NCI-H524 (cell line): ENCODE measurements around the gene MMRN2.
"Not testable (repeated sequence)": the region's sequence is repeated elsewhere in the genome, so short reads cannot be mapped to it uniquely, and the experiment has no call there.

ENCODE experiments used
- DNase-seq, 2 experiments: peaks; one replicate each; lab custom pipeline; 2025; lab: John Stamatoyannopoulos, UW

The MMRN2 gene

DNA sequence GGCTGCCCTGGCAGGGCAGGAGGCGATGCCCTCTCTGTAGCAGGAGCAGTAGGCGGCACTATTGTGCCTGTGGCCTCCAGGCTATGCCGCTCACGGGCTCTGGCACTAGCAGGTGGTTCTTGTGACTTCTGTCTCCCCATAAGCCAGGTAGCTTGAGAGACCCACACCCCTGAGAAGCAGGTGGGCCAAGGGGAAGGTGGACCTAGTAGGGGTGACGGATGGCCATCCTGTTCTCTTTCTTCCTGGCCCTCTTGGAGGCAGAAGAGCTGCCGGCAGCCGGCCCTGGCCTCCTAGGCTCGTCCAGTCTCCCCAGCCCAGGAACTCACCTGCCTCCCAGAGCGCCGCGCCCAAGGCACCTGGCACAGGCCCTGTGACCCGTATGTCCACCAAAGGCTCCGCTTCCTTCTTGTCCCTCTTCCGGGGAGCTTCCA, 15.4 kb downstream of the MMRN2 start:
- no peak for DNase-seq

DNA sequence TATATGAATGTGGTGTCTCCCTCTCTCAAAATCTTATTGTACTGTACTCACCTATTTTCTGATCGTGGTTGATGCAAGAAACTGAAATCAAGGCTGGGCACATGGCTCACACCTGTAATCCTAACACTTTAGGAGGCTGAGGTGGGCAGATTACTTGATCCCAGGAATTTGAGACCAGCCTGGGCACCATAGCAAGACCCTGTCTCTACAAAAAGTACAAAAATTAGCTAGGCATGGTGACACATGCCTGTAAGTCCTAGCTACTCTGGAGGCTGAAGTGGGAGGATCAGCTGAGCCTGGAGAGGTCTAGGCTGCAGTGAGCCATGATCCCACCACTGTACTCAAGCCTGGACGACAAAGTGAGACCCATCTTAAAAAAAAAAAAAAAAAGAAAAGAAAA, 16.0 kb downstream of the MMRN2 start:
- no peak for DNase-seq

DNA sequence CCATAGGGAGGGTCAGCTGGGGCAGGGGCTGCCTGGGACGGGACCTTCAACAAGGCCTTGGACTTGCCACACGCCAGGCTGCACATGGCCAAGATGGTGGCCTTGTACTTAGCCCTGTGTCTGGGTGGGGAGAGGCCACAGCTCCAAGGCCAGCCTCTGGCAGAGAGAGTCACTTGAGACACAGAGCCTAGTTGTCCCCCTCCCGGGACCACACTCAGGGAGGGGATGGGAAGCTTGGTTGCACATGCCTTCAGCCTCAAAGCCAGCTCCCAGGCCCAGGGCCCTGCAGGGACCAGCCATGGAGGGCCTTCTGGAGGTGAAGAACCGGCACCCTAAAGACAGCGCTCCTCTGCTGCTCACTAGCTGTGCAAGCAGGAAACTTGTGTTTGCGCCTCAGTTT, 16.7 kb downstream of the MMRN2 start:
- no peak for DNase-seq

DNA sequence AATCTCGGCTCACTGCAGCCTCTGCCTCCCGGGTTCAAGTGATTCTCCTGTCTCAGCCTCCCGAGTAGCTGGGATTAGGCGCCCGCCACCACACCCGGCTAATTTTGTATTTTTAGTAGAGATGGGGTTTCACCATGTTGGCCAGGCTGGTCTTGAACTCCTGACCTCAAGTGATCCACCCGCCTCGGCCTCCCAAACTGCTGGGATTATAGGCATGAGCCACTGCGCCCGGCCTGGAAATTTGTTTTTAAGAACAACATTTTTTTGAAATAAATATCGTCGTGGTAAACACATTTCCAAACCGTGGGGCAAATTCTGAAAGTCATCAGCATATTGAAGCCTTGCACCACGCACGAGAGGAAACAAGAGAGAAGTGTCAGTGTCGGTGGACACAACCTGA, 17.3 kb downstream of the MMRN2 start:
- not testable (repeated sequence) for DNase-seq

DNA sequence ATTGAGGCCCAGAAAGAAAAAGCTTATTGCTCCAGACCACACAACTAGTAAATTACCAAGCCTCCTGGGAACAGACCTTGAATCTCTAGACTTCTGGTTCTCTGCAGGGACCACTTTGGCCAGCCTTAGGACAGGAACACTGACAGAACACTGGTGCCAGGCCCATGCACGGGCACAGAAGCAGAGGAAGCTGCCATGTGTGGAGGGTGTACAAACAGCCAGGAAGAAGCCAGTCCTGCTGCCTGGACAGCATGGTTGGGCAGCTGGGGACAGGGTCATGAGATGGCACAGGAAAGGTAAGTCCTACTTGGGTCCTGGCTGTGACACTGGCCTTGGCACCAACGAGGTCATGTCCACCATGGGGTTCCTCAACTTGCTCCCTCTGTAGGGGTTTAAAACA, 19.2 kb downstream of the MMRN2 start:
- DNase-seq = no peak

DNA sequence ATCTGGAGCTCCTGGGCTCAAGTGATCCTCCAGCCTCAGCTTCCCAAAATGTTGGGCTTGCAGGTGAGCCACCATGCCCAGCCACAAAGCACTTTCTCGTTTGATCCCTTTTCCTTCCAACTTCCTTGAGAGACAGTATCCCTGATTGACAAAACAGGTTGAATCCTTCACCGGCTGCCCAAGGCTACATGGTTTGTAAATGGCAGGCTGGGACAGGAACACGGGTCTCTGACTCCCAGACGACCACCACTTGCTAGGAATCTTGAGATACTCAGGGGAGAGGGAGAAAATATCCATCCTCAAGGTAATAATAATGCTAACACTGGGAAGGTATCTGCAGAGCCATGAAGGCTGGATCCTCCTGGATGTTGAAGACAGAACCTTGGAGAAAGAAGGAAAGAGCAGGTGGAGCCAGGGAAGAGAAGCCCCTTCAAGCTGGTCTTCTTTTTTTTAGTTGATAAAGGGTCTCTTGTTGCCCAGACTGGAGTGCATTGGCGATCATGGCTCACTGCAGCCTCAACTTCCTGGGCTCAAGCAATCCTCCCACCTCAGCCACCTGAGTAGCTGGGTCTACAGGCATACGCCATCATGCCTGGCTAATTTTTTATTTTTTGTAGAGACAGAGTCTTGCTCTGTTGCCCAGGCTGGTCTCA, 19.8 kb downstream of the MMRN2 start:
- no peak for DNase-seq

DNA sequence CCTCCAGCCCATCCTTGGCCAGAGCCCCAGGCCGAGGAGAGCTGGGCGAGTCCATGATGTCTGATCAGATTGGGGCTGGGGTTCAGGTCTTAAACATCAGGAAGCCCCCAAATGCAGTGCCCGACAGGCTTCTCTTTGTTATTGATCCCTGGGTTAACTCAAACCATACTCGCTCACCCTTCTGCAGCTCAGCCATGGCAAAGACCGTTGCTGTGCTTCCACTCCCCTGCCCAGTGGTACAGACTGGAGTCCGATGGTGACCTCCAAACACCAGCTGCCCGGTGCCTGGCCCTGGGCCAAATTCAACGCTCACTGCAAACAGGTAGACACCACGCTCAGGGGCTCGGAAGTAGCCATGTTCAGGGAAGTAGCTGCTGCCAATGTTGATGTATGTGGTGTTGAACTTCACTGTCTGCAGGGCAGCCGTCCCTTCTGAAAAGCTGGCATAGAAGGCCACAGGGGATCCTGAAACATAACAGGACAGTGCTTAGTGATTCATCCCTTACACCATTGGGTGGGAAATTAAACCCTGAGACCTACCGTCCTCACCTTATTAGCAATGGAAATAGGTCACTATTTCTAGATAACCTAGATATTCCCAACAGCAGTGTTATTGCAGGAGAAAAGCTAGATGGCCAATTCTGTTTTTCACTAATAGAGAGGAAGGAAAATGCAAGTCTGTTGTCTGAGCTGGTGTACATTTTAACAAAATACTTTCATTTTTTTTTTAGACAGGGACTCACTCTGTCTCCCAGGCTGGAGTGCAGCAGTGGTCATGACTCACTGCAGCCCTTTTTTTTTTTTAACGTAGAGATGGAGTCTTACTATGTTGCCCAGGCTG, 20.5 kb downstream of the MMRN2 start:
- DNase-seq = no peak

DNA sequence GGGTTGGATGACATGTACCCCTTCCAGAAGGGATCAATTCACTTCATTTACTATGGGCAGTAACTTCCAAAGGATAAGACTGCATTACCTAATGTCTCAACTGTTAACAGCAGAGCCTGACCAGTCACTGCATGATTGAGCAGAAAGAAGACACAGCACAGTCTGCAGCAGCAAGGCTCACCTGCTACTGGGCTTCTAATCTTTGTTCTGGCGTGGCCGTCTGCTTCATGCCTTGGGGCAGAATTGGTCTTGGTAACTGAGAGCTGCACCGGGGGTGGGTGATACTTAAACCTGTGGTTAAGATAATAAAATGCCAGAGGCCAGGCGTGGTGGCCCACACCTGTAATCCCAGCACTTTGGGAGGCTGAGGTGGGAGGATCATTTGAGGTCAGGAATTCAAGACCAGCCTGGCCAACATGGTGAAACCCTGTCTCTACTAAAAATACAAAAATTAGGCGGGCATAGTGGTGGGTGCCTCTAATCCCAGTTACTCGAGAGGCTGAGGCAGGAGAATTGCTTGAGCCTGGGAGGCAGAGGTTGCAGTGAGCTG, 23.2 kb downstream of the MMRN2 start:
- not testable (repeated sequence) for DNase-seq

DNA sequence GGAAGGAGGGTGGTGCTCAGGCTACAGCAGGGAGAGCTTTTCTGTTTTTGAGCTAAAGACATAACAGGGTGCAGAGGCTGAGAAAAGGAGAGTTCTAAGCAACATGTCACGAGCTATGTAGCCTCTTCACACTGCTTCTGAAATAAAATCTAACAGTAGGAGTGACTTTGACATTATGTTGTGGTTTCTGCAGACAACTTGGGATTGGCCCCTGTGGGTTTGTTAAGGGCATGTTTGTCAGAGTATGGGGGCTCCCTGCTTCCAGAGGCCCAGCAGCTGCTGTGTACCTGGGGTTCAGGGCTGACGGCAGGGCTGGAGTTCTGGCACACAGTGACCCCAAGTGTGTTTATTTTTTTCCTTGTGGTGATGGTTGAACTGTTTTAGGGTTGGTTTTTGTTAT, 24.7 kb downstream of the MMRN2 start:
- DNase-seq = no peak

DNA sequence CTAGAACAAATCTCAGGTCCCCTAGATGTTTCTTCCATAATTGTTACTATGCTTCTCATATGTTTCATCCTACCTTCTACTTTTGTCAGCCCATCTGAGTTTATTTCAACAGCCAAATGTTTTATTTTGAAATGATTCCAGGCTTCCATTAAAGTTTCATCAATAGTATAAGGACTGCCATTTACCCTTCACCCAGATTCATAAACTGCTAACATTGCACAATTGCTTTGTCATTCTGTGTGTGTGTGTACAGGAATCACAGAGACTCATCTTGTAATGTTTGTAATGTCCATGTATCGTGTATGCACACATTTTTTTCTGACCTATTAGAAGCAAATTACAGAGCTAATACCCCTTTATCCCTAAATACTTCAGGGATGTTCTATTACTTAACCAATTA, 25.5 kb downstream of the MMRN2 start:
- no peak for DNase-seq

DNA sequence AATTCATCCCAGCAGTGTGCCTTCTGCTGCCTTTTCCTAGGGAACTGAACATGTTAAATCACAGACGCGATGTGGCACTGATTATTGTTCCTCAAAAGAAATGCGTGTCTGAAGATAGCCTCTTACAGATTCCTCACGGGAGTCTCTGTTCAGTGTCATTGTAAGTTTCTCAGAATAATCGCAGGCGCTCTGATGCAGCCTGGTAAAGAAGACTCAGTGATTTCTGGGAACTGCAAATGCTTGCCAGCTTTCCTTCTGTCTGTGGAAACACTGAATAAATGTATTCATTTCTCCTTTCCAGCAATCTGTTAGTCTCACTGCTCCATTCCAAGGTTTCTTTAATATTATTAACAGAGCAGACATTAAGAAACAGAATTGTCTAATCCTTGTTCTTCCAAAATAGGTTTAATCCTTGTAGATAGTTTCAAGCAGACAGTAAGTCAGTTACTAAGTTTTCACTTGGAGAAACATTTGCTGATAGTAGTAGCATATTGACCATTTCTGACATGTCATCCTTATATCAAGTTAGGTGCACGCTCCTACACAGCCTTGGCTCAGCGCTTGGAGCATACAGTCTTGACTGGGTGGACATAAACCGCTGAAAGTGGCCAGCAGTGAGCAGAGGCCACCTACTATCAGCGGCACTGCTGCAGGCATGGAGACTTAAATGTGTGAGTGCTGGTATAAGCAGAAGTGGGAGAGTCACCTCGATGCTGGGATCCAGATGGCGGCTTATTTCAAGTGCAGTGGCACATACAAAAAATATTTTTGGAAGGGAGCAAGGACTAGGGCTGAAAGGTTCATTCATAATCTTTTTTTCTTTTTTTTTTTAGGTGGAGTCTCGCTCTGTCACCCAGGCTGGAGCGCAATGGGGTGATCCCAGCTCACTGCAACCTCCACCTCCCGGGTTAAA, 27.7 kb downstream of the MMRN2 start:
- no peak for DNase-seq

DNA sequence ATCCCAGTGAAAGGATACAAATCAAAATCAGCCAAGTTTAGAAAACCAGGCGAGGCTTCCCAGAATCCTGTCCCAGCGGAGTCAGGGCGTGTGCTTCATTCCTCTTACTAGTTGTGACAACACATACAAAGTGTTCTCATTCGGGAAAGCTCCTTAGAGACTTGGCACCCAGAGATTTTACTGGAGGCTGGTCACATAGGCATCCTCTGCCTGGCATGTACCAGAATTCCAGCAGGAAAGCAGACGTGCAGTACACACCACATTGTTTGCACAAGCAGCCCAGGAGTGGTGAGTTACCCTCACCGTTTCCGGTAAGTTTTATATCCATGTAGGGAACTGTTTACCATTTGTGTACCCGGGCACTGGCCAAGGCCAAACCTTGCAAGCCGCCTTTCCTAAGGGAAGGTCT, 34.9 kb downstream of the MMRN2 start:
- DNase-seq = no peak

DNA sequence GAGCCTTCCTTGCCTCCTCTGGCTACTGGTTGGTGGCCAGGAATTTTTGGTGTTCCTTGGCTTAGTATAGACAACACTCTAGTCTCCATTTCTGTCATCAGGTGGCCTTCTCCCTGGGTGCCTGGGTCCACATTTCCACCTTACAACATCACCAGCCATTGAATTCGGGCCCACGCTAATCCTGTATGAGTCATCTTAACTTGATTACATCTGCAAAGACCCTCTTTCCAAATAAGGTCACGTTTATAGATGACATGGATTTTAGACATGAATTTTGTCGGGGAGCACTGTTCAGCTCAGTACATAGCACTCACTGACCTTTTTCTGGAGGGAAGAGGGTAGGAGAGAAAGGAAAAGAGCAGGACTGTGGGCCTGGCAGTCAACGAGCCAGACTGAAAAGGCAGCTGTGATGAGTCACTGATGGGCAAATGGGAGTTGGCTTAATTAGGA, 39.4 kb downstream of the MMRN2 start:
- no peak for DNase-seq

DNA sequence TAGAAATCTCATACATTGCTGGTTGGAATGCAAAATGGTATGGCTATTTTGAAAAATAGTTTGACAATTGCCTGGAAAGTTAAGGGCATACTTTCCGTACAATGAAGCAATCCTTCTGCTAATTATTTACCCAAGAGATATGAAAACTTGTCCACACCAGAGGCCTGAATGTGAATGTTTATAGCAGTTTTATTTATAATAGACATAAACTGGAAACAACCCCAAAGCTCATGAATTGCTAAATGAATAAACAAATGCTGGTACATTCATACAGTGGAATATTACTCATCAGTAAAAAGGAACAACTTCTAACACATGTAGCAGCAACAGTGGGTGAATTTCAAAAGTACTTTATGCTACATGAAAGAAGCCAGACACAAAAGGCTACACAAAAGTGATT, 42.7 kb downstream of the MMRN2 start:
- DNase-seq = no peak

DNA sequence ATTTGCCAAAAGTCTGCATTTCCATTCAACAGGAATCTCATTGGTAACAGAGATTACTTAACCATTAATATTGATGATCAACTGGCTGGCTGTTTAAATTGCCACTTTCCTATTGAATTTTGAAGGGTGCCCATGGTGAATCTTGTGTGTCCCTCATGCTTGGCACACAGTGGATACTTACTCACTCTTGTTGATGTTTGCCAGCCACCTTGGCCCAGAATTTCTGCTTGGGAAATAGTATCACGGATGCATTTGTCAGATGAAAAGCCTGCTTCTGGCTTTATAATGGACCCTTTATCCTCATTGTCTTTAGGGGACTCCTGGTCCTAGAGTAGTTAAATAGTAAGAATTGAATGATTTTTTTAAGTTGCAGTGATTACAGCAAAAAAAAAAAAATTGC, 52.0 kb downstream of the MMRN2 start:
- no peak for DNase-seq

DNA sequence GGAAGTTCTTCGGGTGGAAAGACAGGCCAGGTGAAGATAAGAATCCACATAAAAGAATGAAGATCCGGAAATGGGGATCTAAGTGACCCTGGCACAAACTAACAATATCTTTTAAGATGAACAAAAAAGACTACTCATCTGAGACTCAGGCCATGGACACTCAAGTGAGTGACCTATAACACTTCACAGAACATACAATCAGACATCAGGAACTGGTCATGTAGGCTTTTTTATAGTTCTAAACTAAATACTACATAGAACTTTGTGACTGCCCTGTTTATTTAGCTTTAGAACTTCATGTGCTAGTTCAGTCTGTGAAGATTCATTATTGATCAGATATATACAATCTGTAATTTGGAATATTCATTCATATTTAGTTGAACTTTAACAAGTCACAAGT, 52.8 kb downstream of the MMRN2 start:
- no peak for DNase-seq

DNA sequence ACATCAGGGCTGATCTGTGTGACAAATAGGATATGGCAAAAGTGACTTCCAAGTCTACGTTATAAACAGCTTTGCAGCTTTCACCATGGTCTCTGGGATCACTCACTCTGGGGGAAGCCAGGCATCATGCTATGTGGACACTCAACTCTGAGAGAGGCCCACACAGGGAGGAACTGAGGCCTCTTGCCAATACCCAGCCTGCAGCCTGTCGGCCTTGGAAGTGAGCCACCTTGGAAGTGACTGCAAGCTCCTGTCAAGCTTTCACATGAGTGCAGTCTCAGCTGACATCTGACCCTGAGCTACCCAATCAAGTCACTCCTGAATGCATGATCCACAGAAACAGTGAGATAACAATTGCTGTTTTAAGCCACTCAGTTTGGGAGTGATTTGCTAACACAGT, 56.5 kb downstream of the MMRN2 start:
- DNase-seq = no peak

DNA sequence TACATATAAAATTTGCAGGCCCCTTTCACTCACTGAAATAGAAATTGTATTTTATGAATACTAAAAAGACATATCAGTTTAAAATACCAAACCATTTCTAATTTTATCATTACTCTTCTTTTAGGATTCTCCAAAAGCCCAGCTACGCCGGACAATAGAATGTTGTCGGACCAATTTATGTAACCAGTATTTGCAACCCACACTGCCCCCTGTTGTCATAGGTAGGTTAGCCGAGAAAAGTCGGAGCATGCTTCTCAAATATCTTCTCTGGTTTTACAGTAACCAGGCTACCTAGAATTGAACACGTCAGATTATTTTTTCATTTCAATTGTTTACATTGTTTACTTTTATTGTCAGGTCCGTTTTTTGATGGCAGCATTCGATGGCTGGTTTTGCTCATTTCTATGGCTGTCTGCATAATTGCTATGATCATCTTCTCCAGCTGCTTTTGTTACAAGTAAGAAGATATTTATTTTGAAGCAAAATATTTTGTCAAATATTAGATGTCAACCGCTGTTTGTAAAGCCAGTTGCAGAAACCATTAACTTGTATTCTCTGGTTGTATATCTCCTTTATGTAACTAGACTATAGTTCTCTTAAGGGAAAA, 57.6 kb downstream of the MMRN2 start:
- peak in 1 of 2 experiments; percentile 19 for DNase-seq

DNA sequence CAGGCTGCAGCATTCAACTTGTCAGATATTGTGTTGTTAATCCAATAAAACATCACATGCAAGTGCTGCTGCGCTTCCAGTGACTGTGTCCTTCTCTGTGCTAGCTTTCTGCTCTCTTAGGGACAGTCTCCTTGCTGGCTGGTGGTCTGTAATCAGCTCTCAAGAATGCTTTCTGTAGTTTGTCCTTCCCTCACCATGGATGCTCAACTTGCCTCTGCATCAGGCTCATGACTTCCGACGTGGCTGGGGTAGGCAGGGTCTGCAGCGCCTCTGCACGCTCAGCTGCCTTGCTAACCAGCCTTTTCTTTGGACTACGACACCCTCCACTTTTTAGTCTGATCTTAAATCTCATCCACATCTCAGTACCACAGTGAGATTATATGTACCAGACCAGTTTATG, 58.3 kb downstream of the MMRN2 start:
- DNase-seq = no peak

DNA sequence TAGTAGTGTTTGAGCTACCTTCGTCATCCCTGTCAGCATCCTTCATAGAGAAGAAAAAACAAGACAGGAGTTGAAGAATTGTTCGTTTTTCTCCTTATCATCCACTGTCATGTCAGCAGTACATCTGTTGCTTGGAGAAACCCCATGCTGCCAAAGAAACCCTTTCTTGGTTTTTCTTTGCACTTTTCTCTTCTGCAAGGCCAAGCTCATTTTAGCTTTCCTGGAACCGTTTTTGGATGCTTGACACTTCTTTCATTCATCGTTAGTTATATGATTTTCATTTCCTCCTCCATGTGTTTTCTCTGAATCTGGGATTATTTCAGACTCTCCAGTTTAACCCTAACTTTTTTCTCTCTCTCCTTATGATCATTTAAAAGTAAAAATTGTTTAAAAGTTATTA, 58.9 kb downstream of the MMRN2 start:
- no peak for DNase-seq

DNA sequence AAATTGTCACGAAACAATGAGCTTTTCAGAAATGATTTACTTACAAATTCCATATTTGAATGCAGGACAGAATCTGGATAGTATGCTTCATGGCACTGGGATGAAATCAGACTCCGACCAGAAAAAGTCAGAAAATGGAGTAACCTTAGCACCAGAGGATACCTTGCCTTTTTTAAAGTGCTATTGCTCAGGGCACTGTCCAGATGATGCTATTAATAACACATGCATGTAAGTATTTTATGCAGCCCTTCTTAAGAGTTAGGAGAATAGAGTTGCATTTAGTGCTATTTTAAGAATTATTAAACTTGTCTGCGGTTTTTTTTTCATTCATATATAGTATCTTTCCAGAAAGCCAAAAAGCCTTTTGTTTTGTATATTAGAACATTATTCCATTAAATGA, 67.4 kb downstream of the MMRN2 start:
- DNase-seq = no peak
